Activated CD4-positive, alpha-beta T cell treated with anti-CD3 and anti-CD28 coated beads, Interleukin-2, amount 10 ng/mL, durations not matched to agents 7 days and 5 days (primary cell): Measurements from ENCODE around the gene BICD2. TPM values are rescaled to one million over a fixed set of nuclear protein-coding genes. Genes with fewer than 3 reads are reported as not detected.
A peak's percentile ranks its signal among the peaks of the same experiment; 100 is the strongest.

Experiments
- CTCF ChIA-PET: fragments of 350-600 bp; sonication (Branson Sonifier 250); formaldehyde crosslinking; loops from one replicate; lab custom pipeline; 2021; ENCODE audit warnings: antibody characterized with exemption; lab: Charles Lee
- POLR2A ChIA-PET: fragments of 350-600 bp; sonication (Branson Sonifier 250); formaldehyde crosslinking; loops from one replicate; lab custom pipeline; 2021; ENCODE audit warnings: antibody characterized with exemption; lab: Charles Lee
- DNase-seq: peaks from one replicate; pipeline ENCODE4 v3.0.0-alpha.2; 2020
- H3K27ac Mint-ChIP-seq: one replicate; pipeline ENCODE4 v1.8.0; 2021; ENCODE audit warnings: mild to moderate bottlenecking, moderate library complexity, mixed read lengths
- H3K27me3 Mint-ChIP-seq: one replicate; pipeline ENCODE4 v1.8.0; 2021; ENCODE audit warnings: mixed read lengths
- H3K36me3 Mint-ChIP-seq: one replicate; pipeline ENCODE4 v1.8.0; 2021; ENCODE audit warnings: low read depth, mixed read lengths
- H3K4me1 Mint-ChIP-seq: one replicate; pipeline ENCODE4 v1.8.0; 2021; ENCODE audit warnings: mixed read lengths
- H3K4me3 Mint-ChIP-seq: one replicate; pipeline ENCODE4 v1.8.0; 2021; ENCODE audit warnings: mild to moderate bottlenecking, moderate library complexity, mixed read lengths
- H3K9me3 Mint-ChIP-seq: one replicate; pipeline ENCODE4 v1.8.0; 2021; ENCODE audit warnings: mixed read lengths
- total RNA-seq, 2 experiments: library from RNA; stranded (reverse); gene quantifications; one replicate each; pipeline ENCODE4 v1.2.3, GENCODE V29; 2021

Gene BICD2
- total RNA-seq, 2 experiments from 2014 or later, result 29.5 to 31.1 TPM

GRCh38 chr9:92720209-92720765, 44.3 kb downstream of the BICD2 start:
- H3K36me3 Mint-ChIP-seq, result peaks cover 24% of the 10 kb centered on the region
- ChIA-PET POLR2A (interaction anchor here (0.6 kb wide), 1 partner anchor 22 kb away, joined by 3 read pairs; no protein-coding TSS in a partner anchor), CTCF (no interaction called here)
- H3K4me3 Mint-ChIP-seq, result no peak overlapping the region
- H3K27ac Mint-ChIP-seq, result no peak overlapping the region
- H3K9me3 Mint-ChIP-seq, result no peaks in the 10 kb centered on the region
- H3K27me3 Mint-ChIP-seq, result no peaks in the 10 kb centered on the region
- peaks cover 10% of the 10 kb centered on the region for H3K4me1 Mint-ChIP-seq
- DNase-seq, result no peak

GRCh38 chr9:92719028-92719647, 45.5 kb downstream of the BICD2 start:
- CTCF ChIA-PET, result interaction anchor here (1.1 kb wide), 1 partner anchor 12 kb away, joined by 3 read pairs; no protein-coding TSS in a partner anchor
- H3K4me1 Mint-ChIP-seq, result peaks cover 9% of the 10 kb centered on the region
- no peaks in the 10 kb centered on the region for H3K9me3 Mint-ChIP-seq
- POLR2A ChIA-PET, result no interaction called here
- H3K36me3 Mint-ChIP-seq, result peaks cover 31% of the 10 kb centered on the region
- peak; percentile 2 for DNase-seq
- H3K4me3 Mint-ChIP-seq, result no peak overlapping the region
- no peaks in the 10 kb centered on the region for H3K27me3 Mint-ChIP-seq
- no peak overlapping the region for H3K27ac Mint-ChIP-seq

GRCh38 chr9:92718086-92719001, 46.3 kb downstream of the BICD2 start:
- H3K27me3 Mint-ChIP-seq, result no peaks in the 10 kb centered on the region
- DNase-seq, result peak; percentile 4
- H3K4me3 Mint-ChIP-seq, result no peak overlapping the region
- ChIA-PET CTCF (interaction anchor here (1.0 to 1.4 kb wide), 4 partner anchors 11 to 73 kb away, joined by 3 to 8 read pairs (median 4); no protein-coding TSS in a partner anchor), POLR2A (no interaction called here)
- H3K9me3 Mint-ChIP-seq, result no peaks in the 10 kb centered on the region
- peaks cover 35% of the 10 kb centered on the region for H3K36me3 Mint-ChIP-seq
- peak overlapping the region; percentile 9 for H3K27ac Mint-ChIP-seq
- H3K4me1 Mint-ChIP-seq, result peaks cover 14% of the 10 kb centered on the region

- H3K4me3 Mint-ChIP-seq, result no peak overlapping the region
- no peak for DNase-seq
- ChIA-PET POLR2A (no interaction called here), CTCF (interaction anchor here (0.5 to 1.9 kb wide), 8 partner anchors 14 to 596 kb away, joined by 3 to 8 read pairs (median 4); no protein-coding TSS in a partner anchor)
- H3K36me3 Mint-ChIP-seq, result peaks cover 42% of the 10 kb centered on the region
- peaks cover 23% of the 10 kb centered on the region for H3K4me1 Mint-ChIP-seq
- no peaks in the 10 kb centered on the region for H3K27me3 Mint-ChIP-seq
- H3K27ac Mint-ChIP-seq, result peak overlapping the region; percentile 9
- H3K9me3 Mint-ChIP-seq, result no peaks in the 10 kb centered on the region
These were observed 47.2 kb downstream of the BICD2 start for GRCh38 chr9:92717201-92718085.

GRCh38 chr9:92716557-92716956, 48.1 kb downstream of the BICD2 start:
- CTCF ChIA-PET, result interaction anchor here (0.5 to 1.9 kb wide), 9 partner anchors 13 to 1312 kb away, joined by 3 to 8 read pairs (median 4); no protein-coding TSS in a partner anchor
- H3K27me3 Mint-ChIP-seq, result no peaks in the 10 kb centered on the region
- H3K27ac Mint-ChIP-seq, result no peak overlapping the region
- H3K36me3 Mint-ChIP-seq, result peaks cover 45% of the 10 kb centered on the region
- peaks cover 27% of the 10 kb centered on the region for H3K4me1 Mint-ChIP-seq
- no peak overlapping the region for H3K4me3 Mint-ChIP-seq
- POLR2A ChIA-PET, result no interaction called here
- no peaks in the 10 kb centered on the region for H3K9me3 Mint-ChIP-seq
- DNase-seq, result peak; percentile 87

- ChIA-PET POLR2A (no interaction called here), CTCF (interaction anchor here (0.6 to 1.9 kb wide), 4 partner anchors 16 to 1311 kb away, joined by 3 to 4 read pairs (median 4); no protein-coding TSS in a partner anchor)
- Mint-ChIP-seq H3K4me3 (no peak overlapping the region), H3K4me1 (peaks cover 34% of the 10 kb centered on the region), H3K9me3 (no peaks in the 10 kb centered on the region), H3K27ac (peak overlapping the region; percentile 25), H3K27me3 (no peaks in the 10 kb centered on the region), H3K36me3 (peaks cover 51% of the 10 kb centered on the region)
- no peak for DNase-seq
These were observed 49.0 kb downstream of the BICD2 start for GRCh38 chr9:92715488-92716231.

GRCh38 chr9:92714787-92715487, 49.7 kb downstream of the BICD2 start:
- CTCF ChIA-PET, result interaction anchor here (1.1 kb wide), 1 partner anchor 17 kb away, joined by 3 read pairs; no protein-coding TSS in a partner anchor
- Mint-ChIP-seq H3K4me3 (no peak overlapping the region), H3K4me1 (peaks cover 40% of the 10 kb centered on the region), H3K9me3 (no peaks in the 10 kb centered on the region), H3K27ac (peak overlapping the region; percentile 36), H3K36me3 (peaks cover 54% of the 10 kb centered on the region), H3K27me3 (no peaks in the 10 kb centered on the region)
- DNase-seq, result no peak
- POLR2A ChIA-PET, result no interaction called here

- H3K9me3 Mint-ChIP-seq, result no peaks in the 10 kb centered on the region
- no peaks in the 10 kb centered on the region for H3K27me3 Mint-ChIP-seq
- DNase-seq, result no peak
- no peak overlapping the region for H3K4me3 Mint-ChIP-seq
- CTCF ChIA-PET, result interaction anchor here (1.1 to 1.7 kb wide), 2 partner anchors 16 to 77 kb away, joined by 3 to 4 read pairs; no protein-coding TSS in a partner anchor
- H3K36me3 Mint-ChIP-seq, result peaks cover 52% of the 10 kb centered on the region
- H3K4me1 Mint-ChIP-seq, result peaks cover 43% of the 10 kb centered on the region
- POLR2A ChIA-PET, result no interaction called here
- no peak overlapping the region for H3K27ac Mint-ChIP-seq
These were observed 50.6 kb downstream of the BICD2 start for GRCh38 chr9:92714016-92714415.

GRCh38 chr9:92713528-92713927, 51.1 kb downstream of the BICD2 start:
- Mint-ChIP-seq H3K4me3 (no peak overlapping the region), H3K9me3 (no peaks in the 10 kb centered on the region), H3K27ac (peak overlapping the region; percentile 93), H3K4me1 (peaks cover 43% of the 10 kb centered on the region), H3K36me3 (peaks cover 51% of the 10 kb centered on the region), H3K27me3 (no peaks in the 10 kb centered on the region)
- POLR2A ChIA-PET, result no interaction called here
- CTCF ChIA-PET, result interaction anchor here (1.5 to 1.7 kb wide), 2 partner anchors 11 to 78 kb away, joined by 4 read pairs; no protein-coding TSS in a partner anchor
- no peak for DNase-seq

GRCh38 chr9:92712767-92713166, 51.9 kb downstream of the BICD2 start:
- H3K27me3 Mint-ChIP-seq, result no peaks in the 10 kb centered on the region
- ChIA-PET CTCF (interaction anchor here (1.5 to 1.7 kb wide), 2 partner anchors 10 to 78 kb away, joined by 4 read pairs; no protein-coding TSS in a partner anchor), POLR2A (no interaction called here)
- no peak for DNase-seq
- H3K36me3 Mint-ChIP-seq, result peaks cover 50% of the 10 kb centered on the region
- H3K4me3 Mint-ChIP-seq, result no peak overlapping the region
- peak overlapping the region; percentile 93 for H3K27ac Mint-ChIP-seq
- peaks cover 43% of the 10 kb centered on the region for H3K4me1 Mint-ChIP-seq
- no peaks in the 10 kb centered on the region for H3K9me3 Mint-ChIP-seq

GRCh38 chr9:92711844-92712243, 52.8 kb downstream of the BICD2 start:
- peaks cover 49% of the 10 kb centered on the region for H3K36me3 Mint-ChIP-seq
- H3K9me3 Mint-ChIP-seq, result no peaks in the 10 kb centered on the region
- peak overlapping the region; percentile 93 for H3K27ac Mint-ChIP-seq
- CTCF ChIA-PET, result no interaction called here
- peak; percentile 28 for DNase-seq
- POLR2A ChIA-PET, result no interaction called here
- H3K4me3 Mint-ChIP-seq, result peak overlapping the region; percentile 48
- H3K27me3 Mint-ChIP-seq, result no peaks in the 10 kb centered on the region
- peaks cover 50% of the 10 kb centered on the region for H3K4me1 Mint-ChIP-seq
